Measurements from ENCODE around the gene COG5.

The COG5 gene

GRCh38 chr7:107286751-107287621 lies 276.7 kb downstream of the COG5 start:
- H2BK5ac ChIP-seq (ENCODE audit: low read depth, low read length, poor library complexity, severe bottlenecking), result no peak overlapping the region
- no peak overlapping the region for H2BK15ac ChIP-seq (ENCODE audit: low read depth, poor library complexity, severe bottlenecking)
- H3K4me3 ChIP-seq (ENCODE audit: insufficient read depth in 1 of 2, low read depth in 1 of 2, low read length in 2 of 2), result no peak overlapping the region
- no peak overlapping the region for H3K9ac ChIP-seq (ENCODE audit: low read length)
- H3K4me1 ChIP-seq (ENCODE audit: control insufficient read depth, insufficient read depth, low read depth, low read length), result no peaks in the 10 kb centered on the region
- H2BK120ac ChIP-seq (ENCODE audit: low read depth, low read length), result no peak overlapping the region
- H3K18ac ChIP-seq (ENCODE audit: low read depth in 1 of 2, low read length in 2 of 2), result no peak overlapping the region
- no peak overlapping the region for H2AFZ ChIP-seq (ENCODE audit: low read depth, low read length)
- no peak overlapping the region for H3K23ac ChIP-seq (ENCODE audit: low read length in 2 of 2)
- WGBS, result 97% methylated on average over 1 of the region's 4 CpGs
- peaks cover 5 to 7% of the 10 kb centered on the region in 2 experiments for H3K36me3 ChIP-seq (ENCODE audit: control insufficient read depth in 1 of 2, insufficient read depth in 2 of 2, low read depth in 1 of 2, low read length in 2 of 2)
- H2AK5ac ChIP-seq (ENCODE audit: low read length, severe bottlenecking), result no peak overlapping the region
- no peak overlapping the region for H3K4me2 ChIP-seq (ENCODE audit: low read length, poor library complexity, severe bottlenecking)
- H3K79me1 ChIP-seq (replicated peaks; ENCODE audit: low read length, poor library complexity, severe bottlenecking), result peaks cover 5% of the 10 kb centered on the region
- no peak overlapping the region for H2BK12ac ChIP-seq (ENCODE audit: low read length in 2 of 2)
- H4K91ac ChIP-seq (ENCODE audit: low read length), result no peak overlapping the region
- H3K14ac ChIP-seq (ENCODE audit: low read length in 2 of 2), result no peak overlapping the region
- H3K27me3 ChIP-seq (ENCODE audit: control insufficient read depth in 1 of 2, insufficient read depth in 1 of 2, low read length in 2 of 2), result no peaks in the 10 kb centered on the region
- no peak overlapping the region for H3K27ac ChIP-seq (ENCODE audit: low read length, poor library complexity, severe bottlenecking)
- no peaks in the 10 kb centered on the region for H3K9me3 ChIP-seq (ENCODE audit: control insufficient read depth, low read length)
- DNase-seq, result no peak
- no peak overlapping the region for H4K8ac ChIP-seq (ENCODE audit: low read length)
- H3K4ac ChIP-seq (ENCODE audit: low read depth in 1 of 2, low read length in 2 of 2), result no peak overlapping the region

- Histone ChIP-seq H3K36me3 (ENCODE audit: control insufficient read depth in 1 of 2, insufficient read depth in 2 of 2, low read depth in 1 of 2, low read length in 2 of 2) (peaks cover 4 to 8% of the 10 kb centered on the region in 2 experiments), H2BK15ac (ENCODE audit: low read depth, poor library complexity, severe bottlenecking) (no peak overlapping the region), H2BK120ac (ENCODE audit: low read depth, low read length) (no peak overlapping the region), H3K4me2 (ENCODE audit: low read length, poor library complexity, severe bottlenecking) (no peak overlapping the region), H3K79me1 (replicated peaks; ENCODE audit: low read length, poor library complexity, severe bottlenecking) (peaks cover 5% of the 10 kb centered on the region), H3K9ac (ENCODE audit: low read length) (no peak overlapping the region), H3K4me1 (ENCODE audit: control insufficient read depth, insufficient read depth, low read depth, low read length) (no peaks in the 10 kb centered on the region), H4K91ac (ENCODE audit: low read length) (no peak overlapping the region), H3K14ac (ENCODE audit: low read length in 2 of 2) (no peak overlapping the region), H2AK5ac (ENCODE audit: low read length, severe bottlenecking) (no peak overlapping the region), H3K4ac (ENCODE audit: low read depth in 1 of 2, low read length in 2 of 2) (no peak overlapping the region), H3K23ac (ENCODE audit: low read length in 2 of 2) (no peak overlapping the region), H3K27me3 (ENCODE audit: control insufficient read depth in 1 of 2, insufficient read depth in 1 of 2, low read length in 2 of 2) (no peaks in the 10 kb centered on the region), H4K8ac (ENCODE audit: low read length) (no peak overlapping the region), H3K9me3 (ENCODE audit: control insufficient read depth, low read length) (no peaks in the 10 kb centered on the region), H2BK12ac (ENCODE audit: low read length in 2 of 2) (no peak overlapping the region), H3K27ac (ENCODE audit: low read length, poor library complexity, severe bottlenecking) (no peak overlapping the region), H2BK5ac (ENCODE audit: low read depth, low read length, poor library complexity, severe bottlenecking) (no peak overlapping the region), H3K4me3 (ENCODE audit: insufficient read depth in 1 of 2, low read depth in 1 of 2, low read length in 2 of 2) (no peak overlapping the region), H2AFZ (ENCODE audit: low read depth, low read length) (no peak overlapping the region), H3K18ac (ENCODE audit: low read depth in 1 of 2, low read length in 2 of 2) (no peak overlapping the region)
- 91% methylated on average over 2 of the region's 4 CpGs for WGBS
- no peak for DNase-seq
These were observed 278.7 kb downstream of the COG5 start for GRCh38 chr7:107284911-107285479.

DNA sequence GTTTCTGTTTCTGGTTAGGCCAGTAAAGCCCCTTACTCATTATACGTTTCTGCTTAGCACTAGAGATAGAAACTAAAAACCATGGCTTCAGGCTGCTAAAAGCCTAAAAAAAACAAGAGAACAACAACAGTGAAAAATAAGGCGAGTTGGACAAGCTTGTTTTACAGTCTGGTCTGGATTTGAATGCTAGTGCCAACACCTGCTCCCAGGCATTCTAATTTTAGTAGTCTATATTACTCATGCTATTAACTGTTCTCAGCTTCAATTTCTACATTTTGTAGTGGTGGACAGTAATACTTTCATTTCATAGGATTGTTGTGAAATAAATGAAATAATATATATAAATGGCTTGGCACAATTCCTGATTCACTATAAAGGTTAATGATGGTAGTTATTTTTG lies 286.4 kb downstream of the COG5 start:
- Histone ChIP-seq H2BK120ac (ENCODE audit: low read depth, low read length) (no peak overlapping the region), H3K4me3 (ENCODE audit: insufficient read depth in 1 of 2, low read depth in 1 of 2, low read length in 2 of 2) (no peak overlapping the region), H3K23ac (ENCODE audit: low read length in 2 of 2) (no peak overlapping the region), H4K91ac (ENCODE audit: low read length) (no peak overlapping the region), H3K4me2 (ENCODE audit: low read length, poor library complexity, severe bottlenecking) (no peak overlapping the region), H3K27ac (ENCODE audit: low read length, poor library complexity, severe bottlenecking) (no peak overlapping the region), H3K4me1 (ENCODE audit: control insufficient read depth, insufficient read depth, low read depth, low read length) (no peaks in the 10 kb centered on the region), H2AFZ (ENCODE audit: low read depth, low read length) (no peak overlapping the region), H4K8ac (ENCODE audit: low read length) (no peak overlapping the region), H3K14ac (ENCODE audit: low read length in 2 of 2) (no peak overlapping the region), H2AK5ac (ENCODE audit: low read length, severe bottlenecking) (no peak overlapping the region), H3K9ac (ENCODE audit: low read length) (no peak overlapping the region), H3K9me3 (ENCODE audit: control insufficient read depth, low read length) (no peaks in the 10 kb centered on the region), H3K36me3 (ENCODE audit: control insufficient read depth in 1 of 2, insufficient read depth in 2 of 2, low read depth in 1 of 2, low read length in 2 of 2) (peaks cover under 1 to 5% of the 10 kb centered on the region in 2 experiments), H3K79me1 (replicated peaks; ENCODE audit: low read length, poor library complexity, severe bottlenecking) (peaks cover 1% of the 10 kb centered on the region), H2BK15ac (ENCODE audit: low read depth, poor library complexity, severe bottlenecking) (no peak overlapping the region), H3K27me3 (ENCODE audit: control insufficient read depth in 1 of 2, insufficient read depth in 1 of 2, low read length in 2 of 2) (no peaks in the 10 kb centered on the region), H3K4ac (ENCODE audit: low read depth in 1 of 2, low read length in 2 of 2) (no peak overlapping the region), H3K18ac (ENCODE audit: low read depth in 1 of 2, low read length in 2 of 2) (no peak overlapping the region), H2BK12ac (ENCODE audit: low read length in 2 of 2) (no peak overlapping the region), H2BK5ac (ENCODE audit: low read depth, low read length, poor library complexity, severe bottlenecking) (no peak overlapping the region)
- DNase-seq, result no peak
- WGBS, result 100% methylated on average over 2 of the region's 2 CpGs

DNA sequence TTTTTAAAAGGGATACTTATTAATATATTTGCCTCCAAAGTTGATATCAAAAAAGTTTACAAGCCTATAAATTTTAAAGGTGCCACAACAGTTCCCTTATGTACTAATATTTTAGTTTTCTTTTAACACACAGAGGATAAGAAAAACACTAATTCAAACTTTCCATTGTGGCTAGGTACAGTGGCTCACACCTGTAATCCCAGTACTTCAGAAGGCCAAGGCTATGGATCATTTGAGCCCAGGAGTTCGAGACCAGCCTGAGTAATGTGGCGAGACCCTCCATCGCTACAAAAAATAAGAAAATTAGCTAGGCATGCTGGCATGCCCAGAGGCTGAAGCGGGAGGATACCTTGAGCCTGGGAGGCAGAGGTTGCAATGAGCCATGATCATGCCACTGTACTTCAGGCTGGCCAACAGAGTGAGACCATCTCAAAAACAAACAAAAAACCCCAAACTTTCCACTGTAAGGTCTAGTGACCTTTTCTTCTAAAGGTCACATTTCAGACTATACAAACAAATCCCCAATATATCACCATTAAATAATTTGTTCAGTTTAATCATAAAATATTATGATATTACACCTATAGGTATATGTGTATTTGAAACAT lies 287.4 kb downstream of the COG5 start:
- no peak overlapping the region for H2BK120ac ChIP-seq (ENCODE audit: low read depth, low read length)
- H3K27ac ChIP-seq (ENCODE audit: low read length, poor library complexity, severe bottlenecking), result no peak overlapping the region
- no peak overlapping the region for H4K91ac ChIP-seq (ENCODE audit: low read length)
- no peak overlapping the region for H3K18ac ChIP-seq (ENCODE audit: low read depth in 1 of 2, low read length in 2 of 2)
- no peak overlapping the region for H2BK15ac ChIP-seq (ENCODE audit: low read depth, poor library complexity, severe bottlenecking)
- no peak overlapping the region for H2AFZ ChIP-seq (ENCODE audit: low read depth, low read length)
- peaks cover 0 to 2% of the 10 kb centered on the region in 2 experiments for H3K36me3 ChIP-seq (ENCODE audit: control insufficient read depth in 1 of 2, insufficient read depth in 2 of 2, low read depth in 1 of 2, low read length in 2 of 2)
- no peak overlapping the region for H3K14ac ChIP-seq (ENCODE audit: low read length in 2 of 2)
- no peak overlapping the region for H2BK5ac ChIP-seq (ENCODE audit: low read depth, low read length, poor library complexity, severe bottlenecking)
- 99% methylated on average over 4 of the region's 4 CpGs for WGBS
- no peak overlapping the region for H3K4ac ChIP-seq (ENCODE audit: low read depth in 1 of 2, low read length in 2 of 2)
- DNase-seq, result no peak
- H3K79me1 ChIP-seq (replicated peaks; ENCODE audit: low read length, poor library complexity, severe bottlenecking), result peaks cover 1% of the 10 kb centered on the region
- no peaks in the 10 kb centered on the region for H3K4me1 ChIP-seq (ENCODE audit: control insufficient read depth, insufficient read depth, low read depth, low read length)
- H3K9me3 ChIP-seq (ENCODE audit: control insufficient read depth, low read length), result no peaks in the 10 kb centered on the region
- H3K9ac ChIP-seq (ENCODE audit: low read length), result no peak overlapping the region
- no peak overlapping the region for H2BK12ac ChIP-seq (ENCODE audit: low read length in 2 of 2)
- no peak overlapping the region for H3K4me3 ChIP-seq (ENCODE audit: insufficient read depth in 1 of 2, low read depth in 1 of 2, low read length in 2 of 2)
- no peak overlapping the region for H3K4me2 ChIP-seq (ENCODE audit: low read length, poor library complexity, severe bottlenecking)
- H3K23ac ChIP-seq (ENCODE audit: low read length in 2 of 2), result no peak overlapping the region
- H3K27me3 ChIP-seq (ENCODE audit: control insufficient read depth in 1 of 2, insufficient read depth in 1 of 2, low read length in 2 of 2), result no peaks in the 10 kb centered on the region
- H2AK5ac ChIP-seq (ENCODE audit: low read length, severe bottlenecking), result no peak overlapping the region
- H4K8ac ChIP-seq (ENCODE audit: low read length), result no peak overlapping the region

Measured in mesenchymal stem cell (in vitro differentiated cells and primary cell).